ENCODE measurements around the gene ZNF761.
"Not testable (repeated sequence)": the region's sequence is repeated elsewhere in the genome, so short reads cannot be mapped to it uniquely, and the experiment has no call there.

The ZNF761 gene

DNA sequence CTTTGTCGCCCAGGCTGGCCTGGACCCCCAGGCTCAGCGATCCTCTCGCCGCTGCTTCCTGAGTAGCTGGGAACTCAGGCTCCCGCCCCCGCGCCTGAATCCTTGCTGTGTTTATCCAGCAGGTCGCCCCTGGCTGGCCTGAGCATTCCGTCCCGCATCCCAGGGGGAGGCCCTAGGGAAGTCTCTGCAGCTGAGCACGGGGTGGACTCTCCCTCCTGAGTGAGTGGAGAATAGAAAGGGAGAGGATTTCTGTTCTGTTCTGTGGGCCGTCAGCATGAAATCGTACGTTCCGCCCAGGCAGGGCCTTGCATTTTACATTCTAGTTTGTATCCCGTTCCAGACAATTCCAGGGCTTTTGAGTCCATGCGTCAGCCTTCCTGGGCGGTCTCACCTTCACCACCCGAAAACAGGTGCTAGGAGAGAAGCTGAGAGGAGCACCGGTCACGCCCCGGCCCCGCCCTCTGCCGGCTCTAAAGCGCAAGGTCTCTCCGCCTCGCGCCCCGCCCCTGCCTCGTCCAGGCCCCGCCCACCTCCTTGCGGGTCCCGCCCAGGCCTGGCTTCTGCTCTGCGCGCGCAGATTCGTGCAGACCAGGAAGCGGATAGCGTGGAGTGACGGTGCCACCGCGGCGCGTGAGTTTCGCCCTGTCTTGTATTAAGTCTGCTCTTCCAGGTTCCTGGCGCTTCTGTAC lies at the start of gene ZNF761:
Gene ZNF761 (plus strand): TSS at position 586 of the 689 bp plus-strand sequence. CDS start 15,285 bp downstream, outside the sequence.
- Histone ChIP-seq H3K4me1 (ENCODE audit: insufficient read depth, insufficient read length) (no peaks in the 10 kb centered on the region), H3K9me3 (ENCODE audit: insufficient read depth, low read length) (no peaks in the 10 kb centered on the region), H3K36me3 (ENCODE audit: insufficient read depth, insufficient read length, low read length) (peaks cover 29% of the 10 kb centered on the region), H3K4me3 (ENCODE audit: insufficient read length, low read depth) (peak within 1 kb of the TSS; percentile 78), H3K9ac (ENCODE audit: insufficient read length, low read depth) (peak within 1 kb of the TSS; percentile 83), H3K27me3 (ENCODE audit: insufficient read depth, insufficient read length) (no peaks in the 10 kb centered on the region)
- TF ChIP-seq ZNF274 (IDR thresholded peaks at IDR 0.05; ENCODE audit: low read depth, low read length) (no peak), SUZ12 (IDR thresholded peaks at IDR 0.05; ENCODE audit: extremely low read depth, insufficient read depth, insufficient read length) (no peak), YY1 (IDR thresholded peaks at IDR 0.05; ENCODE audit: insufficient read depth, insufficient read length) (no peak)
- peak; percentile 76 for DNase-seq (ENCODE audit: low read depth, low spot score)

DNA sequence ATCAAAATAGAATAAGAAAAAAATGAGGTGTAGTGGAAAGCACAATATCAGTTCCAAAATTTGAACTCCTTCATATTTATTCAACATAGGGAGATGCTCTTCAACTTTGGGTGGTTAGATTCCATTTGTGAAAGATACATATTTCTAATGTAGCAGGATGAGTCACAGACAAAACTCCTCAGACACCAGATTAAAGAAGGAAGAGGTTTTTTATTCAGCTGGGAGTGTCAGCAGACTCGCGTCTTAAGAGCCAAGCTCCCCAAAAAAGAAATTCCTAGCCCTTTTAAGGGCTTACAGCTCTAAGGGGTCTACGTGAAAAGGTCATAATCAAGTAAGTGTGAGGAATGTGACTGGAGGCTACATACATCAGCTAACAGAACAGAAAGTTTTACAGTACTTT lies 43.6 kb upstream of the ZNF761 start:
- peaks cover 34% of the 10 kb centered on the region for H3K9me3 ChIP-seq (ENCODE audit: insufficient read depth, low read length)

DNA sequence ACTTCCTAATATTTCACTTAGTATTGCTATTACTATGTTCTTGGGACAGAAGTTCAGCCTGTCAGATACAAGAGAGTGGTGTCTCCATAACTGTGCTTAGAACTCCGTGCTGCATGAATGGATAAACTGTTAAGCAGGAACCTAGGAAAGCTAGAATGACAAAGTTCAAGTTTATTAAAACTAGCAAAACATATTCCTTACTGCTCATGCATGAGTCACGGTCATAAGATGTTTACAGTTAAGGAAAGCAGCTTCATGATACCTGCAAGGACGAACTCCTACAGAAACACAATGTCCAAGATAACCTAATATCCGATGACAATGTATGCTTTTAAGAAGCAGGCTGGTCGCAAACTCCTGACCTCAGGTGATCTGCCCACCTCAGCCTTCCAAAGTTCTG lies 42.9 kb upstream of the ZNF761 start:
- no peak overlapping the region for H3K9ac ChIP-seq (ENCODE audit: insufficient read length, low read depth)
- H3K4me3 ChIP-seq (ENCODE audit: insufficient read length, low read depth), result no peak overlapping the region
- TF ChIP-seq SUZ12 (IDR thresholded peaks at IDR 0.05; ENCODE audit: extremely low read depth, insufficient read depth, insufficient read length) (no peak), YY1 (IDR thresholded peaks at IDR 0.05; ENCODE audit: insufficient read depth, insufficient read length) (no peak), ZNF274 (IDR thresholded peaks at IDR 0.05; ENCODE audit: low read depth, low read length) (no peak)
- H3K27me3 ChIP-seq (ENCODE audit: insufficient read depth, insufficient read length), result no peaks in the 10 kb centered on the region
- no peaks in the 10 kb centered on the region for H3K4me1 ChIP-seq (ENCODE audit: insufficient read depth, insufficient read length)
- no peak for DNase-seq (ENCODE audit: low read depth, low spot score)
- H3K9me3 ChIP-seq (ENCODE audit: insufficient read depth, low read length), result peaks cover 26% of the 10 kb centered on the region
- peaks cover 14% of the 10 kb centered on the region for H3K36me3 ChIP-seq (ENCODE audit: insufficient read depth, insufficient read length, low read length)

More for the DNA sequence above, 43.6 kb upstream of the ZNF761 start:
- no peak for DNase-seq (ENCODE audit: low read depth, low spot score)
- Histone ChIP-seq H3K4me1 (ENCODE audit: insufficient read depth, insufficient read length) (no peaks in the 10 kb centered on the region), H3K4me3 (ENCODE audit: insufficient read length, low read depth) (no peak overlapping the region), H3K36me3 (ENCODE audit: insufficient read depth, insufficient read length, low read length) (peaks cover 14% of the 10 kb centered on the region), H3K9ac (ENCODE audit: insufficient read length, low read depth) (no peak overlapping the region), H3K27me3 (ENCODE audit: insufficient read depth, insufficient read length) (no peaks in the 10 kb centered on the region)
- no peak for TF ChIP-seq SUZ12 (IDR thresholded peaks at IDR 0.05; ENCODE audit: extremely low read depth, insufficient read depth, insufficient read length)
- no peak for TF ChIP-seq YY1 (IDR thresholded peaks at IDR 0.05; ENCODE audit: insufficient read depth, insufficient read length)
- TF ChIP-seq ZNF274 (IDR thresholded peaks at IDR 0.05; ENCODE audit: low read depth, low read length), result no peak

DNA sequence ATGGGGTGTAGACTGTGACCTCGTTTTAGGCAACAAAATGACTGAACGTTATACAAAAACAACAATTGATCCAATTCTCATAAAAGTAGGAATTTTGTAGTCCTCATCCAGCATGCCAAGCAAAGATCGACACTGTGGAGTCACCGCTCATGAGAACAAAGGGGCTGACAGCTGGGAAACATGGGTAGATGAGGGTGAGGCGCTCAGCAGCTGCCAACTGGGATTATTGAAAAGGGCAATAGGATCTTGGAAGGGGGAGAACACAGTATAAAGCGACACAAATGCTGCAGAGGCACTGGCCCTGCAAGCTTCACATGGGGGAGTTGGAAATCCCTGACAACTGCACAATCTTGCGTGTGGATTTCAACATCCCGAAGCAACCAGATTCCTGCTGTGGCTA lies 42.2 kb upstream of the ZNF761 start:
- DNase-seq (ENCODE audit: low read depth, low spot score), result no peak
- peaks cover 20% of the 10 kb centered on the region for H3K9me3 ChIP-seq (ENCODE audit: insufficient read depth, low read length)

DNA sequence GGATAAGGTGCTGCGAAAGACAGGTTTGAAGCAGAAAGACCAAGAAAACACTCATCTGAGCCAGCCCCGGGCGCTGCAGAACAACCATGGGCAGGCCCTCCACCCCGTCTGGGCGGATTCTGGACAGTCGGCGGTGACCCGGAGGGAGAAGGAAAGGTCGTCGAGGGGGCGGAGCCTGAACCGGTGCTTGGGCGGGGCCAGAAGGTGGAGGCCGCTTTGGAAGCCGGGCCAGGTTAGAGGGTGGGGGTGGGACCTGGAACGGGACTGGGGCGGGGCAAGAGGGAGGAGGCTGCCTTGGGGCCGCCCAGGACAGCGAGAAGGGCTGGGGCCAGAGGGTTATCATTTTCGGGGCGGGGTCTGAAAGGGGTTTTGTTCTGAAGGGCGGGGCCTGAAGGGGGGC lies 41.8 kb upstream of the ZNF761 start:
- no peak overlapping the region for H3K4me3 ChIP-seq (ENCODE audit: insufficient read length, low read depth)
- no peak for DNase-seq (ENCODE audit: low read depth, low spot score)
- TF ChIP-seq SUZ12 (IDR thresholded peaks at IDR 0.05; ENCODE audit: extremely low read depth, insufficient read depth, insufficient read length) (no peak), ZNF274 (IDR thresholded peaks at IDR 0.05; ENCODE audit: low read depth, low read length) (no peak), YY1 (IDR thresholded peaks at IDR 0.05; ENCODE audit: insufficient read depth, insufficient read length) (no peak)

More for the DNA sequence above, 42.2 kb upstream of the ZNF761 start:
- Histone ChIP-seq H3K9ac (ENCODE audit: insufficient read length, low read depth) (no peak overlapping the region), H3K4me1 (ENCODE audit: insufficient read depth, insufficient read length) (no peaks in the 10 kb centered on the region), H3K36me3 (ENCODE audit: insufficient read depth, insufficient read length, low read length) (peaks cover 14% of the 10 kb centered on the region), H3K4me3 (ENCODE audit: insufficient read length, low read depth) (no peak overlapping the region), H3K27me3 (ENCODE audit: insufficient read depth, insufficient read length) (no peaks in the 10 kb centered on the region)
- no peak for TF ChIP-seq SUZ12 (IDR thresholded peaks at IDR 0.05; ENCODE audit: extremely low read depth, insufficient read depth, insufficient read length)

DNA sequence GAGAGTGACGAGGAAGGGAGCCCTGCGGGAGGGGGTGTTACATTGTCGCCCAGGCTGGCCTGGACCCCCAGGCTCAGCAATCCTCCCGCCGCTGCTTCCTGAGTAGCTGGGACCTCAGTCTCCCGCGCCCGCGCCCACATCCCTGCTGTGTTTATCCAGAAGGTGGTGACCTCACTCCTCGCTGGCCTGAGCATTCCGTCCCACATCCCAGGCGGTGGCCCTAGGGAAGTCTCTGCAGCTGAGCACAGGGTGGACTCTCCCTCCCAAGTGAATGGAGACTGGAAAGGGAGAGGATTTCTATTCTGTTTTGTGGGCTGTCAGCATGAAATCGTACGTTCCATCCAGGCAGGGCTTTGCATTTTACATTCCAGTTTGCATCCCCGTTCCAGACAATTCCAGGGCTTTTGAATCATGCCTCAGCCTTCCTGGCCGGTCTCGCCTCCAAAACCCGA lies 37.2 kb upstream of the ZNF761 start:
- Histone ChIP-seq H3K36me3 (ENCODE audit: insufficient read depth, insufficient read length, low read length) (peaks cover 6% of the 10 kb centered on the region), H3K4me3 (ENCODE audit: insufficient read length, low read depth) (peak overlapping the region; percentile 13), H3K4me1 (ENCODE audit: insufficient read depth, insufficient read length) (no peaks in the 10 kb centered on the region), H3K27me3 (ENCODE audit: insufficient read depth, insufficient read length) (no peaks in the 10 kb centered on the region), H3K9ac (ENCODE audit: insufficient read length, low read depth) (peak overlapping the region; percentile 29), H3K9me3 (ENCODE audit: insufficient read depth, low read length) (0 out of 2 replicates have a peak, but pooled peaks cover 6% of the 10 kb centered on the region)
- no peak for DNase-seq (ENCODE audit: low read depth, low spot score)
- TF ChIP-seq SUZ12 (IDR thresholded peaks at IDR 0.05; ENCODE audit: extremely low read depth, insufficient read depth, insufficient read length) (no peak), YY1 (IDR thresholded peaks at IDR 0.05; ENCODE audit: insufficient read depth, insufficient read length) (no peak), ZNF274 (IDR thresholded peaks at IDR 0.05; ENCODE audit: low read depth, low read length) (no peak)

More for the DNA sequence above, 41.8 kb upstream of the ZNF761 start:
- peaks cover 10% of the 10 kb centered on the region for H3K36me3 ChIP-seq (ENCODE audit: insufficient read depth, insufficient read length, low read length)
- H3K4me1 ChIP-seq (ENCODE audit: insufficient read depth, insufficient read length), result no peaks in the 10 kb centered on the region
- no peak overlapping the region for H3K9ac ChIP-seq (ENCODE audit: insufficient read length, low read depth)
- H3K9me3 ChIP-seq (ENCODE audit: insufficient read depth, low read length), result peaks cover 15% of the 10 kb centered on the region; the same call in 1 of the 2 replicates
- H3K27me3 ChIP-seq (ENCODE audit: insufficient read depth, insufficient read length), result no peaks in the 10 kb centered on the region

DNA sequence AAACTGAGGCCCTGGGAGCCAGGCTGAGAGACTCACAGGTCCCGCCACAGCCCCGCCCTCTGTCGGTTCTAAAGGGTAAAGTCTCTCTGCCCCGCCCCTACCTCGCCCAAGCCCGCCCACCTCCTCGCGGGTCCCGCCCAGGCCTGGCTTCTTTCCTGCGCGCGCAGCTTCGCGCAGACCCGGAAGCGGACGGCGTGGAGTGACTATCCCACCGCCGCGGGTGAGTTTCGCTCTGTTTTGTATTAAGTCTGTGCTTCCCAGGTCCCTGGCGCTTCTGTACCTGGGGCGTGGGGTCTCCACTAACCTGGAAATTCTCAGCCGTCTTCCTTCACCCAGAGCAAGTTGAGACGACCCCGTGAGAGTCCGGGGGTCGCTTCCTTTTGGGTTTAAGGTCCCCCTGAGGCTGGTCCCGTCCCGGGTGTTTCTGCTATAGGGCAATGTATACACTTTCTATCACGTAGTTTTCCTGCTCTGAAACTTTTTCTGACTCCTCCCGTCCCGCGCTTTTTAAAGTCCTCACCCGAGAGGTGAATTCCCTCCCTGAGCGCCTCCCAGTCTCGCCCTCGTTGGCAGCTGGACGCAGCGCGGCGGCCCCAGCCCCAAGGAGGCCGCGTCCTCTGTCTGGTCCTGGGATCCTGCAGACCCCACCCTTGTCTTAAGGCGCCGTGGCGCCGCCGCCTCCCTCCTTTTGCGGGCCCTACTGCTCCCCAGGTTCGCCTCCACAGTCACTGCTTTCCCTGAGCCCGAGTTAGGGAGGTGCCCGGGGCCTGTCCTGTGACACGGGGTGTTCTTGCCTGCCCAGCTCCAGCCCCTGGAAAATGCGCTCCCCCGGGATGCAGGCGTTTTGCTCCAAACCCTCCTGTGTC lies 36.6 kb upstream of the ZNF761 start, which contains the start of gene ZNF765:
Gene ZNF765 (plus strand): TSS at position 176 of the 866 bp plus-strand sequence. CDS start 2,867 bp downstream, outside the sequence.
- no peaks in the 10 kb centered on the region for H3K27me3 ChIP-seq (ENCODE audit: insufficient read depth, insufficient read length)
- H3K4me3 ChIP-seq (ENCODE audit: insufficient read length, low read depth), result peak within 1 kb of the TSS; percentile 68
- H3K36me3 ChIP-seq (ENCODE audit: insufficient read depth, insufficient read length, low read length), result peaks cover 12% of the 10 kb centered on the region
- H3K9ac ChIP-seq (ENCODE audit: insufficient read length, low read depth), result peak within 1 kb of the TSS; percentile 72
- TF ChIP-seq YY1 (IDR thresholded peaks at IDR 0.05; ENCODE audit: insufficient read depth, insufficient read length), result no peak
- H3K9me3 ChIP-seq (ENCODE audit: insufficient read depth, low read length), result 0 out of 2 replicates have a peak, but pooled peaks cover 6% of the 10 kb centered on the region
- peak; percentile 71 for DNase-seq (ENCODE audit: low read depth, low spot score)
- no peaks in the 10 kb centered on the region for H3K4me1 ChIP-seq (ENCODE audit: insufficient read depth, insufficient read length)

DNA sequence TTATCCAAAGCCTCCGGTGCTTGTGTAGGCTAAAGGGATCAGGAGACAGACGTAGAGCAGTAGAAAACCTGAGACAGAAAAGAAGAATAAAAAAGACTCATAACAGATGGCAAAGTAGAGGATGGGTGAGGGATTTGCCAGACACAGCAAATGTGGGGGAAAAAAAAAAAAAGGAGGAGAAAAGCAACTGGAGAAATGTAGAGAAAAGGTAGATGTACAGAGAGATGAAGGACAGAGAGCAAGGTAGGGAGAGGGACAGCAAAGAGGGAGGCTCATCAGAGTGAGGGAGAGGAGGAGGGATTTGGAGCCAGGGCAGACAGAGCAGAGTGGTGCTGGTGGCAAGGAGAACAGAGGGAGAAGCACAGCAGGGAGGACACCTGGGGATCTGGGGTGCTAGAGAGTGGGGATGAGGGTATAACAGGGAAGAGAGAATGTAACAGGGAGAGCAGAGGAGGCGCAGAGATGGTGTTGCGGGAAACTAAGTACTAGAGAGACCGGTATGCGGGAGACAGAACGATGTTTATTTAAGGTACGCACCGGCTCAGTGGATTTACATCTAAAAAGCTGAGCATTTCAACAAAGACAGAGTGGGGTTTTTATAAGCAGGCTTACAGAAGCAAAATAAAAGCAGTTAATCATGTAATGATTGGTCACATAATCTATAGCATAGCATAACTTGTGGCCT lies 35.8 kb upstream of the ZNF761 start:
- not testable (repeated sequence) for DNase-seq (ENCODE audit: low read depth, low spot score); H3K9me3 ChIP-seq (ENCODE audit: insufficient read depth, low read length); H3K27me3 ChIP-seq (ENCODE audit: insufficient read depth, insufficient read length); H3K4me1 ChIP-seq (ENCODE audit: insufficient read depth, insufficient read length)
- Histone ChIP-seq H3K36me3 (ENCODE audit: insufficient read depth, insufficient read length, low read length) (peaks cover 18% of the 10 kb centered on the region), H3K9ac (ENCODE audit: insufficient read length, low read depth) (peak overlapping the region; percentile 72), H3K4me3 (ENCODE audit: insufficient read length, low read depth) (peak overlapping the region; percentile 68)

Measured in NT2/D1 (cell line).